ENCODE data around the gene SAMD5. TPM values are rescaled to one million over a fixed set of nuclear protein-coding genes. Genes with fewer than 3 reads are reported as not detected.

SAMD5 gene
- polyA plus RNA-seq, 1 donor from 2014 or later, result 14.1 TPM

DNA sequence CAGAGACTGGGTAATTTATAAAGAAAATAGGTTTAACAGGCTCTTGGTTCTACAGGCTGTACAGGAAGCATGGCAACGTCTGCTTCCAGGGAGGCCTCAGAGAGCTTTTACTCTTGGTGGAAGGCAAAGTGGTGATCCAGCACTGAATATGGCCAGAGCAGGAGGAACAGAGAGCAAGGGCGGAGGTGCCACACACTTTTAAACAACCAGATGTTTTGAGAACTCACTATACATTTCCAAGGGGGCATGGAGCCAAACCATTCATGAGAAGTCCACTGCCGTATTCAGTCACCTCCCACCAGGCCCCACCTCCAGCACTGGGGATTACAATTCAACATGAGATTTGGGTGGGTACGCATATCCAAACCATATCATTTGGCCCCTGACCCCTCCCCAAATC lies 18.7 kb downstream of the SAMD5 start:
- no peaks in the 10 kb centered on the region for H3F3A ChIP-seq (ENCODE audit: insufficient read depth, low read length, poor library complexity, severe bottlenecking)
- no peak overlapping the region for H3K9ac ChIP-seq (ENCODE audit: low read length)
- no peaks in the 10 kb centered on the region for H4K20me1 ChIP-seq (ENCODE audit: insufficient read depth)
- H3K36me3 ChIP-seq (ENCODE audit: insufficient read depth, low read length), result no peaks in the 10 kb centered on the region
- H3K27ac ChIP-seq (ENCODE audit: low read length), result no peak overlapping the region
- no peak overlapping the region for H2AFZ ChIP-seq (ENCODE audit: low read depth, low read length)
- H3K9me3 ChIP-seq (ENCODE audit: low read length), result no peaks in the 10 kb centered on the region
- H3K27me3 ChIP-seq (ENCODE audit: insufficient read depth, low read depth, low read length), result no peaks in the 10 kb centered on the region
- no peaks in the 10 kb centered on the region for H3K79me2 ChIP-seq (replicated peaks; ENCODE audit: insufficient read depth, low read length)
- no peak overlapping the region for H3K4me2 ChIP-seq (ENCODE audit: low read length)
- TF ChIP-seq, protein P1, sequence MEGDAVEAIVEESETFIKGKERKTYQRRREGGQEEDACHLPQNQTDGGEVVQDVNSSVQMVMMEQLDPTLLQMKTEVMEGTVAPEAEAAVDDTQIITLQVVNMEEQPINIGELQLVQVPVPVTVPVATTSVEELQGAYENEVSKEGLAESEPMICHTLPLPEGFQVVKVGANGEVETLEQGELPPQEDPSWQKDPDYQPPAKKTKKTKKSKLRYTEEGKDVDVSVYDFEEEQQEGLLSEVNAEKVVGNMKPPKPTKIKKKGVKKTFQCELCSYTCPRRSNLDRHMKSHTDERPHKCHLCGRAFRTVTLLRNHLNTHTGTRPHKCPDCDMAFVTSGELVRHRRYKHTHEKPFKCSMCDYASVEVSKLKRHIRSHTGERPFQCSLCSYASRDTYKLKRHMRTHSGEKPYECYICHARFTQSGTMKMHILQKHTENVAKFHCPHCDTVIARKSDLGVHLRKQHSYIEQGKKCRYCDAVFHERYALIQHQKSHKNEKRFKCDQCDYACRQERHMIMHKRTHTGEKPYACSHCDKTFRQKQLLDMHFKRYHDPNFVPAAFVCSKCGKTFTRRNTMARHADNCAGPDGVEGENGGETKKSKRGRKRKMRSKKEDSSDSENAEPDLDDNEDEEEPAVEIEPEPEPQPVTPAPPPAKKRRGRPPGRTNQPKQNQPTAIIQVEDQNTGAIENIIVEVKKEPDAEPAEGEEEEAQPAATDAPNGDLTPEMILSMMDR (IDR thresholded peaks at IDR 0.05; ENCODE audit: poor library complexity, severe bottlenecking), result no peak
- TF ChIP-seq MXI1 (conservative IDR thresholded peaks at IDR 0.05; ENCODE audit: poor library complexity, severe bottlenecking) (no peak), SMC3 (conservative IDR thresholded peaks at IDR 0.05; ENCODE audit: poor library complexity) (no peak), EZH2 (IDR thresholded peaks at IDR 0.05; ENCODE audit: borderline replicate concordance, insufficient read depth, low read length, poor library complexity, severe bottlenecking) (no peak), TAF1 (IDR thresholded peaks at IDR 0.05; ENCODE audit: low read depth) (no peak), RAD21 (conservative IDR thresholded peaks at IDR 0.05) (no peak), EP300 (conservative IDR thresholded peaks at IDR 0.05; ENCODE audit: poor library complexity, severe bottlenecking) (no peak), POLR2AphosphoS5 (IDR thresholded peaks at IDR 0.05) (no peak)
- TF ChIP-seq, protein P2, sequence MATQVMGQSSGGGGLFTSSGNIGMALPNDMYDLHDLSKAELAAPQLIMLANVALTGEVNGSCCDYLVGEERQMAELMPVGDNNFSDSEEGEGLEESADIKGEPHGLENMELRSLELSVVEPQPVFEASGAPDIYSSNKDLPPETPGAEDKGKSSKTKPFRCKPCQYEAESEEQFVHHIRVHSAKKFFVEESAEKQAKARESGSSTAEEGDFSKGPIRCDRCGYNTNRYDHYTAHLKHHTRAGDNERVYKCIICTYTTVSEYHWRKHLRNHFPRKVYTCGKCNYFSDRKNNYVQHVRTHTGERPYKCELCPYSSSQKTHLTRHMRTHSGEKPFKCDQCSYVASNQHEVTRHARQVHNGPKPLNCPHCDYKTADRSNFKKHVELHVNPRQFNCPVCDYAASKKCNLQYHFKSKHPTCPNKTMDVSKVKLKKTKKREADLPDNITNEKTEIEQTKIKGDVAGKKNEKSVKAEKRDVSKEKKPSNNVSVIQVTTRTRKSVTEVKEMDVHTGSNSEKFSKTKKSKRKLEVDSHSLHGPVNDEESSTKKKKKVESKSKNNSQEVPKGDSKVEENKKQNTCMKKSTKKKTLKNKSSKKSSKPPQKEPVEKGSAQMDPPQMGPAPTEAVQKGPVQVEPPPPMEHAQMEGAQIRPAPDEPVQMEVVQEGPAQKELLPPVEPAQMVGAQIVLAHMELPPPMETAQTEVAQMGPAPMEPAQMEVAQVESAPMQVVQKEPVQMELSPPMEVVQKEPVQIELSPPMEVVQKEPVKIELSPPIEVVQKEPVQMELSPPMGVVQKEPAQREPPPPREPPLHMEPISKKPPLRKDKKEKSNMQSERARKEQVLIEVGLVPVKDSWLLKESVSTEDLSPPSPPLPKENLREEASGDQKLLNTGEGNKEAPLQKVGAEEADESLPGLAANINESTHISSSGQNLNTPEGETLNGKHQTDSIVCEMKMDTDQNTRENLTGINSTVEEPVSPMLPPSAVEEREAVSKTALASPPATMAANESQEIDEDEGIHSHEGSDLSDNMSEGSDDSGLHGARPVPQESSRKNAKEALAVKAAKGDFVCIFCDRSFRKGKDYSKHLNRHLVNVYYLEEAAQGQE (IDR thresholded peaks at IDR 0.05; ENCODE audit: borderline replicate concordance), result no peak
- H3K9me2 ChIP-seq (ENCODE audit: insufficient read depth, low read length), result no peaks in the 10 kb centered on the region
- no peak overlapping the region for H3K4me3 ChIP-seq (ENCODE audit: low read length)

DNA sequence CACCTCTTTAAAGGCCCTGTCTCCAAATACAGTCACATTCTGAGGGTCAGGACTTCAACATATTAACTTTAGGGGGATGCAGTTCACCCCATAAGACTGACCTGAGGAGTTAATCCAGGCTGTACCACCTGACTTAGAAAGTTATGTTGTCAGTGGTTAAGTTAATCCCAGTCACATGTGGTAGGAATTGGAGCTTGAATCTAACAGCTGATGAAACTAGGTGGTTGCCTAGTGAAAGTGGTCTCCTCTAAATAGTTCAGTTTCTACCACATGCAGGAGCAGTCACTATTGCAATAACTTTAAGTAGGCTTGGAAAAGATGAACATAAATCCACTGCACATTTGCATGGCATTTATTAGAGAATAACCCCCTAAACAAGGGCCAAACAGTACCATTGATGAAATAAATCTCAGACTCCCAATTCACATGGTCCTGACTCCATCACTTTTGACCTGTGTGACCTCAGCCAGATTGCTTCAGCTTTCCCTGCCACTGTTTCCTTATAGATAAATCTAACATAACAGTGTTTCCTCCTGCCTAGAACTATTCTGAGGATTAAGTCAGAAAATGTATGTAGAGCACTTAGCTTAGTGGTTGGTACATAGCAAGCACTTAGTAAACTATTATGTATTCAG lies 20.1 kb downstream of the SAMD5 start:
- Histone ChIP-seq H3K4me2 (ENCODE audit: low read length) (no peak overlapping the region), H3K9me2 (ENCODE audit: insufficient read depth, low read length) (no peaks in the 10 kb centered on the region), H3K9ac (ENCODE audit: low read length) (no peak overlapping the region), H3K27ac (ENCODE audit: low read length) (no peak overlapping the region), H3F3A (ENCODE audit: insufficient read depth, low read length, poor library complexity, severe bottlenecking) (no peaks in the 10 kb centered on the region), H3K79me2 (replicated peaks; ENCODE audit: insufficient read depth, low read length) (no peaks in the 10 kb centered on the region), H3K9me3 (ENCODE audit: low read length) (no peaks in the 10 kb centered on the region), H2AFZ (ENCODE audit: low read depth, low read length) (no peak overlapping the region), H3K27me3 (ENCODE audit: insufficient read depth, low read depth, low read length) (no peaks in the 10 kb centered on the region), H4K20me1 (ENCODE audit: insufficient read depth) (no peaks in the 10 kb centered on the region), H3K36me3 (ENCODE audit: insufficient read depth, low read length) (no peaks in the 10 kb centered on the region), H3K4me3 (ENCODE audit: low read length) (no peak overlapping the region)
- TF ChIP-seq RAD21 (conservative IDR thresholded peaks at IDR 0.05) (no peak), TAF1 (IDR thresholded peaks at IDR 0.05; ENCODE audit: low read depth) (no peak), SMC3 (conservative IDR thresholded peaks at IDR 0.05; ENCODE audit: poor library complexity) (no peak), POLR2AphosphoS5 (IDR thresholded peaks at IDR 0.05) (no peak), EP300 (conservative IDR thresholded peaks at IDR 0.05; ENCODE audit: poor library complexity, severe bottlenecking) (no peak), MXI1 (conservative IDR thresholded peaks at IDR 0.05; ENCODE audit: poor library complexity, severe bottlenecking) (no peak), EZH2 (IDR thresholded peaks at IDR 0.05; ENCODE audit: borderline replicate concordance, insufficient read depth, low read length, poor library complexity, severe bottlenecking) (no peak)
- TF ChIP-seq, protein P1 (IDR thresholded peaks at IDR 0.05; ENCODE audit: poor library complexity, severe bottlenecking), result no peak
- TF ChIP-seq, protein P2 (IDR thresholded peaks at IDR 0.05; ENCODE audit: borderline replicate concordance), result no peak
